ENCODE measurements around the gene CPED1.

Gene CPED1

DNA sequence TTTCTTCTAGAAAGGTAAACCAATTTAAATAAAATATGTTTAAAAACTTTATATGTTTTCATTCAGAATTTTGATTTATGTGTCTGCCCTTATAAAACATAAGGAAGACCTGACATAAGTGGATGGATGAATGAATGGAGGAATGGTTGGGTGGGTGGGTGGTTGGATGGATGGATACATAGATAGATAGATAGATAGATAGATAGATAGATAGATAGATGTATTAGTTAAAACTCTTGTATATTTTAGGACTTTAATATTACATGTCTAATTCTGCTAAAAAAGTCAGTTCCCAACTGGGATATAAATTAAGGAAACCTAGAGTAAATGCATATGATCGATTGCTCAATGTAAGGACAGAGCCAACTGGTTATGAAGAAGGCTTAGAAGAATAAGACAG, 184.0 kb downstream of the CPED1 start:
- no peak for ATAC-seq (ENCODE audit: low read depth)

DNA sequence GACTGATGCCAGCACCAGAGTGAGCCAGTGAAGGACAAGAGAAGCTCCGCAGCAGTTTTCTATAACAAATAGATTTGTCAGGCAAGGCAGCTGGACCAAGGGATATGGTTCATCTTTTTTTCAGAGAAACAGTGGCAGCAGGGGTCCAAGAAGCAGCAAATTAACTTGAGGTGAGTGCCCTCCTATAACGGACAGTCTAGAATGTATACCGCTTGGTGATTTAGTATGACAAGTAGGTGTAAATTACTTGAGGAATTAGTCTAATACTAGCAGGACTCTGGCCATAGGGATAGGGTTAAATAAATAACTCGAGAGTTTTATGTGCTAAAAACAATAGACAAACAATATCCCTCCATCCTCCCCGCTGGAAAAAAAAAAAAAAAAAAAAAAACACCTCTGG, 187.3 kb downstream of the CPED1 start:
- Histone ChIP-seq H3K27ac (ENCODE audit: poor library complexity, severe bottlenecking) (no peak overlapping the region), H3K27me3 (ENCODE audit: insufficient read depth, poor library complexity, severe bottlenecking) (peaks cover 11% of the 10 kb centered on the region), H3K4me1 (ENCODE audit: insufficient read depth, poor library complexity, severe bottlenecking) (no peaks in the 10 kb centered on the region), H3K4me3 (ENCODE audit: severe bottlenecking) (no peak overlapping the region), H3K36me3 (ENCODE audit: low read depth) (no peaks in the 10 kb centered on the region), H3K9me3 (ENCODE audit: severe bottlenecking) (no peaks in the 10 kb centered on the region)
- ATAC-seq (ENCODE audit: low read depth) (no peak), DNase-seq (ENCODE audit: low spot score) (no peak)
- TF ChIP-seq, protein P1, sequence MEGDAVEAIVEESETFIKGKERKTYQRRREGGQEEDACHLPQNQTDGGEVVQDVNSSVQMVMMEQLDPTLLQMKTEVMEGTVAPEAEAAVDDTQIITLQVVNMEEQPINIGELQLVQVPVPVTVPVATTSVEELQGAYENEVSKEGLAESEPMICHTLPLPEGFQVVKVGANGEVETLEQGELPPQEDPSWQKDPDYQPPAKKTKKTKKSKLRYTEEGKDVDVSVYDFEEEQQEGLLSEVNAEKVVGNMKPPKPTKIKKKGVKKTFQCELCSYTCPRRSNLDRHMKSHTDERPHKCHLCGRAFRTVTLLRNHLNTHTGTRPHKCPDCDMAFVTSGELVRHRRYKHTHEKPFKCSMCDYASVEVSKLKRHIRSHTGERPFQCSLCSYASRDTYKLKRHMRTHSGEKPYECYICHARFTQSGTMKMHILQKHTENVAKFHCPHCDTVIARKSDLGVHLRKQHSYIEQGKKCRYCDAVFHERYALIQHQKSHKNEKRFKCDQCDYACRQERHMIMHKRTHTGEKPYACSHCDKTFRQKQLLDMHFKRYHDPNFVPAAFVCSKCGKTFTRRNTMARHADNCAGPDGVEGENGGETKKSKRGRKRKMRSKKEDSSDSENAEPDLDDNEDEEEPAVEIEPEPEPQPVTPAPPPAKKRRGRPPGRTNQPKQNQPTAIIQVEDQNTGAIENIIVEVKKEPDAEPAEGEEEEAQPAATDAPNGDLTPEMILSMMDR (IDR thresholded peaks at IDR 0.05; ENCODE audit: poor library complexity, severe bottlenecking), result no peak

More for the DNA sequence above, 184.0 kb downstream of the CPED1 start:
- no peak for DNase-seq (ENCODE audit: low spot score)
- Histone ChIP-seq H3K4me1 (ENCODE audit: insufficient read depth, poor library complexity, severe bottlenecking) (no peaks in the 10 kb centered on the region), H3K36me3 (ENCODE audit: low read depth) (no peaks in the 10 kb centered on the region), H3K27me3 (ENCODE audit: insufficient read depth, poor library complexity, severe bottlenecking) (peaks cover 11% of the 10 kb centered on the region), H3K4me3 (ENCODE audit: severe bottlenecking) (no peak overlapping the region), H3K9me3 (ENCODE audit: severe bottlenecking) (no peaks in the 10 kb centered on the region), H3K27ac (ENCODE audit: poor library complexity, severe bottlenecking) (no peak overlapping the region)
- TF ChIP-seq, protein P1 (IDR thresholded peaks at IDR 0.05; ENCODE audit: poor library complexity, severe bottlenecking), result no peak

DNA sequence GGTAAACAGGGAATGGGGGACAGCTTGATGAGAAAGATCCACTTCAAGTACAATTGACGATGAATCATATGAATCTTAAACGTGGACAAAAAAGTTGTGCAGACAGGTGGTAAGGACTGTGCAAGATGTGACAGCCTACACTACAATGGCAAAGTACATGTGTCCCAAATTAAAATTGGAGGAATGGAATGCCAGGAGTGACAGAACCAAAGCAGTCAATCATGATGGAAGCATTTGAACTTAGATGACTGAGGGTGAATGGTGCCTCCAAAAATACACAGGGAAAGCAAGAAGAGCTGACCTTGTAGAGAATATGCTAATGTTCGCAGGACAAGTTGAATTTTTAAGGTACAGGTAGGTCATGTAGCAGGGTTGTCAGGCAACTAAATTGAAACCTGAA, 189.9 kb downstream of the CPED1 start:
- H3K9me3 ChIP-seq (ENCODE audit: severe bottlenecking), result no peaks in the 10 kb centered on the region

GRCh38 chr7:121178869-121179497, 190.5 kb downstream of the CPED1 start:
- no peak overlapping the region for H3K27ac ChIP-seq (ENCODE audit: poor library complexity, severe bottlenecking)
- H3K4me1 ChIP-seq (ENCODE audit: insufficient read depth, poor library complexity, severe bottlenecking), result no peaks in the 10 kb centered on the region
- no peak overlapping the region for H3K4me3 ChIP-seq (ENCODE audit: severe bottlenecking)
- H3K9me3 ChIP-seq (ENCODE audit: severe bottlenecking), result no peaks in the 10 kb centered on the region
- no peaks in the 10 kb centered on the region for H3K36me3 ChIP-seq (ENCODE audit: low read depth)
- ATAC-seq (ENCODE audit: low read depth), result no peak
- peaks cover 11% of the 10 kb centered on the region for H3K27me3 ChIP-seq (ENCODE audit: insufficient read depth, poor library complexity, severe bottlenecking)
- TF ChIP-seq, protein P1 (IDR thresholded peaks at IDR 0.05; ENCODE audit: poor library complexity, severe bottlenecking), result no peak
- no peak for DNase-seq (ENCODE audit: low spot score)

More for the DNA sequence above, 189.9 kb downstream of the CPED1 start:
- no peaks in the 10 kb centered on the region for H3K36me3 ChIP-seq (ENCODE audit: low read depth)
- H3K27me3 ChIP-seq (ENCODE audit: insufficient read depth, poor library complexity, severe bottlenecking), result peaks cover 11% of the 10 kb centered on the region
- TF ChIP-seq, protein P1 (IDR thresholded peaks at IDR 0.05; ENCODE audit: poor library complexity, severe bottlenecking), result no peak
- ATAC-seq (ENCODE audit: low read depth), result no peak
- no peaks in the 10 kb centered on the region for H3K4me1 ChIP-seq (ENCODE audit: insufficient read depth, poor library complexity, severe bottlenecking)
- no peak for DNase-seq (ENCODE audit: low spot score)
- no peak overlapping the region for H3K4me3 ChIP-seq (ENCODE audit: severe bottlenecking)
- H3K27ac ChIP-seq (ENCODE audit: poor library complexity, severe bottlenecking), result no peak overlapping the region

GRCh38 chr7:121180436-121181063, 192.0 kb downstream of the CPED1 start:
- TF ChIP-seq, protein P1 (IDR thresholded peaks at IDR 0.05; ENCODE audit: poor library complexity, severe bottlenecking), result no peak
- DNase-seq (ENCODE audit: low spot score) (no peak), ATAC-seq (ENCODE audit: low read depth) (no peak)
- no peak overlapping the region for H3K4me3 ChIP-seq (ENCODE audit: severe bottlenecking)
- no peaks in the 10 kb centered on the region for H3K36me3 ChIP-seq (ENCODE audit: low read depth)
- no peaks in the 10 kb centered on the region for H3K4me1 ChIP-seq (ENCODE audit: insufficient read depth, poor library complexity, severe bottlenecking)
- no peaks in the 10 kb centered on the region for H3K9me3 ChIP-seq (ENCODE audit: severe bottlenecking)
- peaks cover 11% of the 10 kb centered on the region for H3K27me3 ChIP-seq (ENCODE audit: insufficient read depth, poor library complexity, severe bottlenecking)
- no peak overlapping the region for H3K27ac ChIP-seq (ENCODE audit: poor library complexity, severe bottlenecking)

Data from RWPE2 (cell line).